Measurements from ENCODE around the gene PATE2.

The PATE2 gene

GRCh38 chr11:125728969-125729368, 49.7 kb downstream of the PATE2 start:
- H3K9me3 ChIP-seq (ENCODE audit: control extremely low read depth in 1 of 5, control insufficient read depth in 4 of 5, insufficient read depth in 2 of 5, low read depth in 1 of 5, low read length in 4 of 5), result no peaks in the 10 kb centered on the region
- POLR2A ChIA-PET, result no interaction called here
- 93% methylated on average over 3 of the region's 3 CpGs for WGBS (ENCODE audit: insufficient coverage)
- H3K27ac ChIP-seq (ENCODE audit: insufficient read depth in 1 of 2, low read depth in 1 of 2, low read length in 2 of 2, poor library complexity in 1 of 2, severe bottlenecking in 2 of 2), result no peak overlapping the region
- H3K4me3 ChIP-seq (ENCODE audit: control insufficient read depth in 1 of 7, extremely low read depth in 1 of 7, insufficient read depth in 4 of 7, low read depth in 2 of 7, low read length in 6 of 7), result no peak overlapping the region
- CTCF ChIA-PET, result interaction anchor here (1.0 kb wide), 1 partner anchor 27 kb away, joined by 3 read pairs; no protein-coding TSS in a partner anchor
- H3K36me3 ChIP-seq (ENCODE audit: control insufficient read depth in 4 of 4, insufficient read depth in 4 of 4, low read length in 3 of 4), result no peaks in the 10 kb centered on the region
- H3K27me3 ChIP-seq (replicated peaks in 2 of 5; ENCODE audit: control insufficient read depth in 4 of 5, insufficient read depth in 5 of 5, low read length in 4 of 5), result peaks cover 0 to 14% (median 6%) of the 10 kb centered on the region in 5 experiments
- no peak for DNase-seq
- no peaks in the 10 kb centered on the region for H3K4me1 ChIP-seq (ENCODE audit: control extremely low read depth in 1 of 4, control insufficient read depth in 4 of 4, insufficient read depth in 4 of 4, low read length in 3 of 4)
